HG03342 (cell line): Measurements from ENCODE around the gene WBP1L.
"Not testable (repeated sequence)": the region's sequence is repeated elsewhere in the genome, so short reads cannot be mapped to it uniquely, and the experiment has no call there.

Source experiments
- ATAC-seq: cut with Tn5 transposase; IDR thresholded peaks from one replicate; pipeline ENCODE4 v1.9.1; 2021; ENCODE audit warnings: mild to moderate bottlenecking, moderate library complexity; ENCODE audit not compliant: unreplicated experiment

The WBP1L gene

DNA sequence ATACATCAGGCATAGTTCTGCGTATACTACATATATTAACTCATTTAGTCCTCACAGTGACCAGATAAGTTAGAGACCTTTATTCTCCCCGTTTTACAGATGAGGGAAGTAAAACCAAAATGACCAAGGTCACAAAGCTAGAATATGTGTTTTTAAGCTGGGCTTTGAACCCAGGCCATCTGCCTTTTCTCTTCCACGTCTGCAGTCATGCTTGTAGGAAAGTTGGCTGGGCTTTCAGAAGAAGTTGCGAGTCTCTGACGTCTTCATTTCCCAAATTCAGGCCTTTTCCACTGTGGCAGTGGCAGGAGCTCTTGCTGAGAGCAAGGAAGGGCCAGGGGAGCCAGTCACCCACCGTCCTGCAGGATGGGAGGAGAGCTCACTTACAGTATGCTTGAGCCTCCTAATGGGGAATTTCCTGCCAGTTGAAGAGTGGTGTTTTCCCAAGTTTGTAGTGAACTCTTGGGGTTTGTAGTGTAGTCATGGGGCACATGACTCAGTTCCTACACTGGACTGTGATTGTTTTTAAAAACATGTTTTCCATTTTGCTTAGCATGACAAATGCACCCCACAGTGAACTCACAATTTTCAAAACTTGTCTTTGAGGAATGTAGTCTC, 59.3 kb downstream of the WBP1L start:
- ATAC-seq: no peak

DNA sequence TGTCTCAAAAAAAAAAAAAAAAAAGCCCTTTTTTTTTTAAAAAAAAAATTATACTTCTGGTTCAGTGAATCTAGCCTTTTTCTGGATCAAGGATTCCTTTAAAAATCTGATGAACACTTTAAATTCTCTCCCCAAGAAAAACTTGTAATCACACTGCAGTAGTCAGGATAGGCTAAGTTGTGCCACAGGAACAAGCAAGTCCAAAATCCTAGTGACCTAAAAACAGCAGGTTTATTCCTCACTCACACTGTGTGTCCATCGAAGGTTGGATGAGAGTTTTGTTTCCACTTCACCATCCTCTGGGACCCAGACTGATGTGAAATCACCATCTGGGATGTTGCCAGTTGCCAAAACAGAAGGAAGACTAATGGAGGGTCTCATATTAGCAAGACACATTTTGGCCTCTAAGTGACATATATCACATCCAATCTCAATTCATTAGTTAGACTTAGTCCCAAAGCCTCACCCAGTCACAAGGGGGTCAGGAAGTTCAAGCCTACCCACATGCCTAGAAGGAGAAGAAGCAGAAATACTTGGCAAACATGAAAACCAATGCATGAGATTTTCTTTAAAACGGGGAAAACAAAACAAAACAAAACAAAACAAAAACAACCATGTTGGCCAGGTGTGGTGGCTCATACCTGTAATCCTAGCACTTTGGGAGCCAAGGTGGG, 60.8 kb downstream of the WBP1L start:
- no peak for ATAC-seq

GRCh38 chr10:102808380-102808779, 64.6 kb downstream of the WBP1L start:
- ATAC-seq: no peak

DNA sequence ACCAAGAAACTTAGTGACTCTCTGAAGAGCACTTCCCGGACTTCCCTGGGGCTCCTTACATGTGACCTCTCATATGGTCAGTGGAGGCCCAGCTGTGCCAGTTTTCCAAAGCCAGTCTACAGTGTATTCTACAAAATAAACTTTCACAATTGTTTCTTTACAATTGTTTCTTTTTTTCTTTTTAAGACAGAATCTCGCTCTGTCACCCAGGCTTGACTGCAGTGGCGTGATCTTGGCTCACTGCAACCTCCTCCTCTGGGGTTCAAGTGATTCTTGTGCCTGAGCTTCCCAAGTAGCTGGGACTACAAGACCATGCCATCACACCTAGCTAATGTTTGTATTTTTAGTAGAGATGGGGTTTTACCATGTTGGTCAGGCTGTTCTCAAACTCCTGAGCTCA, 67.6 kb downstream of the WBP1L start:
- no peak for ATAC-seq

DNA sequence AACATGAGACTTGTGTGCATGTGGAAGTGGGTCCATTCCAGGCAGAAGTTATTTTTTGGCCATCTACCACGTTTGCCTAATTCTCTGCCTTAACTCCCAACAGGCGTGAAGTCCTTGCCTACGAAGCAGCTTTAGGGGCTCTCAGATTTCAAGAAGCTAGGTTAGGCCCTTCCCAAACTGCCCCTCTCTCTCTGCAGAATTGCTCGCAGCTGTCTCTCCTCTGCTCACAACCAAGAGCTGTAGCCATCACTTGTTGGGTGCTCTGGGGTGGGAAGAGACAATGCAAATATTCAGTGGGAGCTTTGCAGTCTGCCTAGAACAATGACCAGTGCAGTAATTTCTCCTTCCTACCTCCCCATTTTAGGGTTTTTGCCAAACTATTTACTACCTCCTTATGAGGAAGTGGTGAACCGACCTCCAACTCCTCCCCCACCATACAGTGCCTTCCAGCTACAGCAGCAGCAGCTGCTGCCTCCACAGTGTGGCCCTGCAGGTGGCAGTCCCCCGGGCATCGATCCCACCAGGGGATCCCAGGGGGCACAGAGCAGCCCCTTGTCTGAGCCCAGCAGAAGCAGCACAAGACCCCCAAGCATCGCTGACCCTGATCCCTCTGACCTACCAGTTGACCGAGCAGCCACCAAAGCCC, 68.6 kb downstream of the WBP1L start:
- ATAC-seq: no peak

GRCh38 chr10:102813017-102813541, 69.3 kb downstream of the WBP1L start:
- no peak for ATAC-seq

GRCh38 chr10:102813734-102814452, 70.1 kb downstream of the WBP1L start:
- ATAC-seq: no peak

DNA sequence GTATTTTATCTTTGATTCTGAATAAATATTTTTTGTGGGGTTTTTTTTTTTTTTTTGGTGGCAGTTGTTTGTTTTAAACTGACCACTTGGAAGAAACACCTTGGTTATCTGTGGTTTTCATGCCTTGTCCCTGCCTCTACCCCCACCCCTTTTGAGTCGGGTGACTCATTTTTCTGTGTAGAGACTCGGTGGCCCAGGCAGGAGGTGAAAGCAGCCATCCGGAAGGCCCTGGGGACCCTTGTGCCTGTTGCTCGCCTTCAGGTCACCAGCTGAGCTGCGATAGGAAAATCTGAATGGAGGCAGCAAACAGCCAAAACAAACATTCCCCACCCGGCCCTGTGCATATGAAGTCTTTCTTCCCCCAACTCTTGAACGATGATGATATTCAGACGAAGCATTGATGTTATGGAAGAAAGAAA, 70.7 kb downstream of the WBP1L start:
- no peak for ATAC-seq

DNA sequence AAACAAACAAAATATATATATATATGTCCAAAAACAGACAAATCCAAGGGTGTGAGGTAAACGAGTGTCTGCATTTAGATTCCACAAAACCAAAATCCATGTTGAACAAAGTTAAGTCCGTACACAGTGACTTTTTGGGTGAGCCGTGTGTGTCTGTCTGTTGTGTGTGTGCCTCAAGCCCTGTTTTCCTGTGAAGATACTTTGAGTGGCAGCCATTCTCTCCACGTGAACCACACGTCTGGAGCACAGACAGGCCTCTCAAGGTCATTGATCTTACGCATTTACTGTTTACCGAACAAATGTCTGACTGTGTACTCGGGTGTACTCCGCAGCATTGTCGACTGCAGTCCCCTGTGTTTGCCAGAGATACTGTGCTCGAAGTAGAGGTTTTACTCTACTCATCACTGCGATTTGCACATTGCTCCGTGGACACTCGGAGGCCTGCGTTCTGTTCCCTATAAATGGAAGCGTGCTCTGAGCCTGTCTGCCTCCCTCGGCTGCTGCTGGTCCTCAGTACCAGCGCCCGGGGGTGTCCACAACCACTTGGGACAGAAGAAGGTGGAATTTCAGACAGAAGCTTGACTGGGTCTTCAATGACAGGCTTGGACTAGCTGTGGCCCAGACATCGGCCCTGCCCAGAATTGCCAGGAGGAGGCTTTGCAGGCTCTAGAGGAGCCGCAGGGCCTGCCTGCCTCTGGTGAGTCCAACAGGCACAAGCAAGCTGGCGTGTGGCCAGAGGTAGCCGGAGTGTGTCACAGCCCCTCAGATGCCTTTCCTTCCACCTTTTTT, 71.3 kb downstream of the WBP1L start:
- ATAC-seq: no peak

DNA sequence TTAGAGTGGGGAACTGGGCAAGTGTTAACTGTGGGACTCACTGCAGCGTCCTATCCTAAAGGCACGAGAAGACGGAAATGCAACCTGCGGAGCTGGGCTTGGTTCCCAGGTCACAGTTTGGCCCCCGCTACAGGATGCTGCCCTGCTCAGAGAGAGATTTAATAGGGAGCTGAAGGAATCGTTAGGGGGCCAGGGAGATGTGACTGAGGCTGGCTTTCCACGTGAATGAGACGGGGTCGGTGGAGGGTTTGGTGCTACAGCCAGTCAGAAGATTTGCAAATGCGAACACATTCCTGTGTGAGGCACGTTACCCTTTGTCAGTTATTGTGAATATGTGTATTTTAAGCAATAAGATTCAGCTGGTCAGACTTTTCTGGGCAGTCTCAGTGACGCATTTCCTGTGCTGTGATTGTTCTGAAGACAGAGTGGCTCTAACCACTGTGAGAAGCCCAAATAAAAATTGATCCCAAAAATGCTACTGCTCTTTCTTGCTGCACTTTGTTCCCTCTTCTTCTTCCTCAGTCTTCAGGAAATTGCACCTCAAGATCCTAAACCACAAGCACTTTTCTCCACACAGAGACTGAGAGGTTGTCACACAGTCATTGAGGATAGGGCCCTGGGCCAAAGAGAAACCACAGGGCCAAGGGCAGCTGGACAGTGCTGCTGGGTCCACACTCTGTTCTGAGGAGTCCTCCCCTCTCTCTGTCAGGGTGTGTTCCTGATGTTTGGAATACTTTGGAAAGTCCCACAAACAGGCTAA, 72.2 kb downstream of the WBP1L start:
- ATAC-seq: no peak

GRCh38 chr10:102817175-102817574, 73.4 kb downstream of the WBP1L start:
- no peak for ATAC-seq

GRCh38 chr10:102819054-102819453, 75.3 kb downstream of the WBP1L start:
- ATAC-seq: no peak

DNA sequence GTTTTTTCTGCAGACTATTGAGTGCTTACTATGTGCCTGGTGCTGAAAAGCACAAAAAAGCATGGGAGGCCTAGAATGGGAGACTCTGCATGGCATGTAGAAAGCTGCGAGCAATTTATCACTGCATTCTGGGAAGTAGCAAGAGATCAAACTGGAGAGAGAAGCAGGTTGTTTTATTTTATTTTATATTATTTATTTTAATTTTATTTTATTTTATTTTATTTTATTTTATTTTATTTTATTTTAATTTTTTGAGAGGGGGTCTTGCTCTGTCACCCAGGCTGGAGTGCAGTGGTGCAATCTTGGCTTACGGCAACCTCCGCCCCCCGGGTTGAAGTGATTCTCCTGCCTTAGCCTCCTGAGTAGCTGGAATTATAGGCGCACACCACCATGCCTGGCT, 76.3 kb downstream of the WBP1L start:
- not testable (repeated sequence) for ATAC-seq

GRCh38 chr10:102822222-102822621, 78.5 kb downstream of the WBP1L start:
- no peak for ATAC-seq

DNA sequence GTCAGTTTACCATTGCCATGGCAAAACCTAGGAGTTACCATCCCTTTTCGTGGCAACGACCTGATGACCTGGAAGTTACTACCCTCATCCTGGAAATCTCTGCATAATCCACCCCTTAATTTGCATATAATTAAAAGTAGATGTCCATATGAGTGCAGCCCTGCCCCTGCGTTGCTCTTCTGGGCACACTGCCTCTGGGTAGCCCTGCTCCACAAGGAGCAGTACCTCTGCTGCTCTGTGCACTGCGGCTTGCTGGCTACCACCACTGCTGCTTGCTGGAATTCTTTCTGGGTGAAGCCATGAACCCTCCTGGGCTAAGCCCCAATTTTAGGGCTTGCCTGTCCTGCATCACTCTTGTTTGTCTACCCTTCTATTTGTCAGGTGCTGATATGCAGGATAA, 80.9 kb downstream of the WBP1L start:
- ATAC-seq: no peak

- no peak for ATAC-seq
Observed at GRCh38 chr10:102826148-102826796, 82.5 kb downstream of the WBP1L start.

DNA sequence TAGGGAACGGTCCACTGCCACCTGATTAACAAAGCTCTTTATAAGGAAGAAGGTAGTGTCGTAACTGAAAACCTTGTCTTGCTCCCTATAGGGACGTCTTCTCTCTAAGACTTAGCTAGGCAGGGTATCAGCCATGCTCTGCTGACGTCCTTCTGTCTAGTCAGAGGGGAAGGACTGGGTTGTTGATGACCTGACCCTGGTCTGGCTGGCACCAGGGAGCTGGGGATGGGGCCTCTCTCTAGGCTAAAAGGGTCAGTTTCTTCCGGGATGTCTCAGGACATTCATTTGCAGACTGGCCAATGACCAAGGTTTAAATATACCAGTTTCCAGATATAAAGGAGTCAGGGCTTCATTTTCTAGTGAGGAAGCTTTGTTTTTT, 83.8 kb downstream of the WBP1L start:
- no peak for ATAC-seq

DNA sequence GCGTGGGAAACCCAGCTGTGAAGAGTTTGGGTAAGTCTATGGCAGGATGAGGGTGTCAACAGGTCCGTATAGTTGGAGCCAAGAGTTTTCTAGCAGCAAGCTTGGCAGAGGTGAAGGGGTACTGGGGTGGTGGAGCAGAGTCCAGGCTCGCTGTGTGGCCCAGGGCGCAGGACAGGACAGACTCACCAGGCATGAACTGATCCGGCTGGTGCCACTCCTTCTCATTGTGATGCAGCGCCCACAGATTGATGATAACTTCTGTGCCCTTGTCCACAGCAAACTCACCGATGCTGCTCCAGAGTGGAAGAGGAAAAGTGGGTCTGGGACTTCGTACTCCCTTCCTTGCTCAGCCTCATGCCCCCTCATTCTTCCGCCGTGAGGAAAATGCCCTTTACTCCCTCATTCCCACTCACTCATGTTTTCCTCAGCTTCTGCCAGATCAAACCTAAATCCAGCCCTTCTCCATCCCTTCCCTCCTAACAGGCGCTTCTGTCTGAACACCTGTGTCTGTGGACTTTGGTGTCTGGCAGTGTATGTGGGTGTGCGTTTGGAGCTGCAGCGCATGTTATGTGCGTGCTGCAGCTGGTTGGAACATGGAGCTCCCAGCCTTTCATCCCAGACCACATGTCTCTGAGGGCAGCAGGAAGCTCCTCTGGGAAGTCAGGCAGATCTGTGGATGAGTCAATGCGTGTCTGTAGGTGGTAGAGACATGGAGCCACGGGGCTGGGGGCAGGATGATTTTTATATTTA, 87.7 kb downstream of the WBP1L start:
- no peak for ATAC-seq

DNA sequence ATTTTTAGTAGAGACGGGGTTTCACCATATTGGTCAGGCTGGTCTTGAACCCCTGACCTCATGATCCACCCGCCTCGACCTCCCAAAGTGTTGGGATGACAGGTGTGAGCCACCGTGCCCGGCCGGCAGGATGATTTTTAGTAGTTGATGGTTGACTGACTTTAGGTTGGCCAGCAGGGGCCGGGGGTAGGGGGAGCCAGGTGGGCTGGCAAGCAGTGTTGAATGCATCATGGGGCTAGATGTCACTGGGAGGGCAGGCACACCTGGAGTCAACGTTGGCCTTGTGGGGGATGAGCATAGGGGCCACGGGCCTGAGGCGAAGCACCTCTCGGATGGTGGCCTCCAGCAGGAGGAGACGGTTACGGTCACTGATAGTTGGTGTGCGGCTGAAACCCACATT, 88.5 kb downstream of the WBP1L start:
- no peak for ATAC-seq
